Measurements from ENCODE around the gene FUCA2. TPM values are rescaled to one million over a fixed set of nuclear protein-coding genes. Genes with fewer than 3 reads are reported as not detected.

Gene FUCA2
- total and polyA plus RNA-seq, 2 of the 8 experiments (the other 6 are each of a cell fraction or from before 2014, with no cell fraction given): 24.2 to 47.2 TPM

DNA sequence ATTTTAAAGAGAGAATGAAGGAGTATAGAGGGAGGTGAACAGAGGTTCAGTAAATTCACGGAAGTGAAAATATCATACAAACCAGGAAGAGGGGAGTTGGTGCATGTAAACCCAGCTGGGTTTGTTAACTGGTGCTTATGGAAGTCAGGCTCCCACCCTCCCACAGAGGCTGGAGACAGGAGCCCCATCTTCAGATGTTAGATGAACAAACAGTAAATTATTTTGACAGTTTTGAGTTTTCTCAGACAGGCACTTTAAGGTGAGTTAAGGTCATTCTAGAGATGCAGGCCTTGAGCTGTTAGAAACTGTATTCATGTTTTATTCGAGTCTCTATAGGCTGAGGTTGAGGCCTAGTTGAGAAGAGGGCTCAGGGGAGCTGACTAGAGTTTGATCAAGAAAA lies 41.8 kb upstream of the FUCA2 start (continued):
- TF ChIP-seq, protein P1, sequence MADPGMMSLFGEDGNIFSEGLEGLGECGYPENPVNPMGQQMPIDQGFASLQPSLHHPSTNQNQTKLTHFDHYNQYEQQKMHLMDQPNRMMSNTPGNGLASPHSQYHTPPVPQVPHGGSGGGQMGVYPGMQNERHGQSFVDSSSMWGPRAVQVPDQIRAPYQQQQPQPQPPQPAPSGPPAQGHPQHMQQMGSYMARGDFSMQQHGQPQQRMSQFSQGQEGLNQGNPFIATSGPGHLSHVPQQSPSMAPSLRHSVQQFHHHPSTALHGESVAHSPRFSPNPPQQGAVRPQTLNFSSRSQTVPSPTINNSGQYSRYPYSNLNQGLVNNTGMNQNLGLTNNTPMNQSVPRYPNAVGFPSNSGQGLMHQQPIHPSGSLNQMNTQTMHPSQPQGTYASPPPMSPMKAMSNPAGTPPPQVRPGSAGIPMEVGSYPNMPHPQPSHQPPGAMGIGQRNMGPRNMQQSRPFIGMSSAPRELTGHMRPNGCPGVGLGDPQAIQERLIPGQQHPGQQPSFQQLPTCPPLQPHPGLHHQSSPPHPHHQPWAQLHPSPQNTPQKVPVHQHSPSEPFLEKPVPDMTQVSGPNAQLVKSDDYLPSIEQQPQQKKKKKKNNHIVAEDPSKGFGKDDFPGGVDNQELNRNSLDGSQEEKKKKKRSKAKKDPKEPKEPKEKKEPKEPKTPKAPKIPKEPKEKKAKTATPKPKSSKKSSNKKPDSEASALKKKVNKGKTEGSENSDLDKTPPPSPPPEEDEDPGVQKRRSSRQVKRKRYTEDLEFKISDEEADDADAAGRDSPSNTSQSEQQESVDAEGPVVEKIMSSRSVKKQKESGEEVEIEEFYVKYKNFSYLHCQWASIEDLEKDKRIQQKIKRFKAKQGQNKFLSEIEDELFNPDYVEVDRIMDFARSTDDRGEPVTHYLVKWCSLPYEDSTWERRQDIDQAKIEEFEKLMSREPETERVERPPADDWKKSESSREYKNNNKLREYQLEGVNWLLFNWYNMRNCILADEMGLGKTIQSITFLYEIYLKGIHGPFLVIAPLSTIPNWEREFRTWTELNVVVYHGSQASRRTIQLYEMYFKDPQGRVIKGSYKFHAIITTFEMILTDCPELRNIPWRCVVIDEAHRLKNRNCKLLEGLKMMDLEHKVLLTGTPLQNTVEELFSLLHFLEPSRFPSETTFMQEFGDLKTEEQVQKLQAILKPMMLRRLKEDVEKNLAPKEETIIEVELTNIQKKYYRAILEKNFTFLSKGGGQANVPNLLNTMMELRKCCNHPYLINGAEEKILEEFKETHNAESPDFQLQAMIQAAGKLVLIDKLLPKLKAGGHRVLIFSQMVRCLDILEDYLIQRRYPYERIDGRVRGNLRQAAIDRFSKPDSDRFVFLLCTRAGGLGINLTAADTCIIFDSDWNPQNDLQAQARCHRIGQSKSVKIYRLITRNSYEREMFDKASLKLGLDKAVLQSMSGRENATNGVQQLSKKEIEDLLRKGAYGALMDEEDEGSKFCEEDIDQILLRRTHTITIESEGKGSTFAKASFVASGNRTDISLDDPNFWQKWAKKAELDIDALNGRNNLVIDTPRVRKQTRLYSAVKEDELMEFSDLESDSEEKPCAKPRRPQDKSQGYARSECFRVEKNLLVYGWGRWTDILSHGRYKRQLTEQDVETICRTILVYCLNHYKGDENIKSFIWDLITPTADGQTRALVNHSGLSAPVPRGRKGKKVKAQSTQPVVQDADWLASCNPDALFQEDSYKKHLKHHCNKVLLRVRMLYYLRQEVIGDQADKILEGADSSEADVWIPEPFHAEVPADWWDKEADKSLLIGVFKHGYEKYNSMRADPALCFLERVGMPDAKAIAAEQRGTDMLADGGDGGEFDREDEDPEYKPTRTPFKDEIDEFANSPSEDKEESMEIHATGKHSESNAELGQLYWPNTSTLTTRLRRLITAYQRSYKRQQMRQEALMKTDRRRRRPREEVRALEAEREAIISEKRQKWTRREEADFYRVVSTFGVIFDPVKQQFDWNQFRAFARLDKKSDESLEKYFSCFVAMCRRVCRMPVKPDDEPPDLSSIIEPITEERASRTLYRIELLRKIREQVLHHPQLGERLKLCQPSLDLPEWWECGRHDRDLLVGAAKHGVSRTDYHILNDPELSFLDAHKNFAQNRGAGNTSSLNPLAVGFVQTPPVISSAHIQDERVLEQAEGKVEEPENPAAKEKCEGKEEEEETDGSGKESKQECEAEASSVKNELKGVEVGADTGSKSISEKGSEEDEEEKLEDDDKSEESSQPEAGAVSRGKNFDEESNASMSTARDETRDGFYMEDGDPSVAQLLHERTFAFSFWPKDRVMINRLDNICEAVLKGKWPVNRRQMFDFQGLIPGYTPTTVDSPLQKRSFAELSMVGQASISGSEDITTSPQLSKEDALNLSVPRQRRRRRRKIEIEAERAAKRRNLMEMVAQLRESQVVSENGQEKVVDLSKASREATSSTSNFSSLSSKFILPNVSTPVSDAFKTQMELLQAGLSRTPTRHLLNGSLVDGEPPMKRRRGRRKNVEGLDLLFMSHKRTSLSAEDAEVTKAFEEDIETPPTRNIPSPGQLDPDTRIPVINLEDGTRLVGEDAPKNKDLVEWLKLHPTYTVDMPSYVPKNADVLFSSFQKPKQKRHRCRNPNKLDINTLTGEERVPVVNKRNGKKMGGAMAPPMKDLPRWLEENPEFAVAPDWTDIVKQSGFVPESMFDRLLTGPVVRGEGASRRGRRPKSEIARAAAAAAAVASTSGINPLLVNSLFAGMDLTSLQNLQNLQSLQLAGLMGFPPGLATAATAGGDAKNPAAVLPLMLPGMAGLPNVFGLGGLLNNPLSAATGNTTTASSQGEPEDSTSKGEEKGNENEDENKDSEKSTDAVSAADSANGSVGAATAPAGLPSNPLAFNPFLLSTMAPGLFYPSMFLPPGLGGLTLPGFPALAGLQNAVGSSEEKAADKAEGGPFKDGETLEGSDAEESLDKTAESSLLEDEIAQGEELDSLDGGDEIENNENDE (IDR thresholded peaks at IDR 0.05; ENCODE audit: insufficient replicate concordance, low read length): no peak

All from H1 (cell line).